COR-L47 (cell line): ENCODE data around the gene ADAMTS14.

Experiments used
- DNase-seq: peaks from one replicate; lab custom pipeline; 2025; lab: John Stamatoyannopoulos, UW

The ADAMTS14 gene

GRCh38 chr10:70729763-70730357 is 57.6 kb downstream of the ADAMTS14 start:
- peak; percentile 77 for DNase-seq

- DNase-seq, result no peak
Measured at GRCh38 chr10:70730955-70731354, 58.6 kb downstream of the ADAMTS14 start.

- DNase-seq, result no peak
Measured at GRCh38 chr10:70732569-70732968, 60.3 kb downstream of the ADAMTS14 start.

GRCh38 chr10:70733051-70733450 is 60.7 kb downstream of the ADAMTS14 start:
- DNase-seq, result no peak

GRCh38 chr10:70735161-70735560 is 62.9 kb downstream of the ADAMTS14 start:
- DNase-seq, result no peak

- no peak for DNase-seq
Measured at GRCh38 chr10:70736525-70736924, 64.2 kb downstream of the ADAMTS14 start.

- DNase-seq, result no peak
Measured at GRCh38 chr10:70737250-70737649, 64.9 kb downstream of the ADAMTS14 start.

- no peak for DNase-seq
Measured at GRCh38 chr10:70738006-70738760, 65.9 kb downstream of the ADAMTS14 start.

- no peak for DNase-seq
Measured at GRCh38 chr10:70738761-70739121, 66.4 kb downstream of the ADAMTS14 start.

- DNase-seq, result no peak
Measured at GRCh38 chr10:70740406-70741288, 68.3 kb downstream of the ADAMTS14 start.

- no peak for DNase-seq
Measured at GRCh38 chr10:70742537-70743429, 70.5 kb downstream of the ADAMTS14 start.

GRCh38 chr10:70743430-70743788 is 71.1 kb downstream of the ADAMTS14 start:
- DNase-seq, result no peak

GRCh38 chr10:70743879-70744278 is 71.6 kb downstream of the ADAMTS14 start:
- no peak for DNase-seq

- no peak for DNase-seq
Measured at GRCh38 chr10:70744617-70745143, 72.4 kb downstream of the ADAMTS14 start.

GRCh38 chr10:70745555-70745954 is 73.2 kb downstream of the ADAMTS14 start:
- no peak for DNase-seq

GRCh38 chr10:70747192-70747965 is 75.1 kb downstream of the ADAMTS14 start:
- no peak for DNase-seq

GRCh38 chr10:70748305-70748704 is 76.0 kb downstream of the ADAMTS14 start:
- DNase-seq, result no peak

- no peak for DNase-seq
Measured at GRCh38 chr10:70748801-70749573, 76.7 kb downstream of the ADAMTS14 start.

GRCh38 chr10:70749756-70750155 is 77.5 kb downstream of the ADAMTS14 start:
- DNase-seq, result no peak

- DNase-seq, result no peak
Measured at GRCh38 chr10:70750156-70750703, 77.9 kb downstream of the ADAMTS14 start.
